Measurements from ENCODE around the gene OR2A7.
"Not testable (repeated sequence)": the region's sequence is repeated elsewhere in the genome, so short reads cannot be mapped to it uniquely, and the experiment has no call there.

The OR2A7 gene

GRCh38 chr7:144264692-144265091, at the start of gene OR2A7:
OR2A7 (minus strand) TSS chr7:144264792; CDS start chr7:144259628, 5,164 bp downstream.
- DNase-seq = peak; percentile 7

GRCh38 chr7:144311872-144312469, 47.4 kb upstream of the OR2A7 start, which contains the start of gene OR2A1:
OR2A1 (plus strand) TSS chr7:144312419; CDS start chr7:144318125, 5,706 bp downstream.
- DNase-seq = not testable (repeated sequence)

- not testable (repeated sequence) for DNase-seq
Observed at GRCh38 chr7:144311218-144311617, 46.6 kb upstream of the OR2A7 start.

- not testable (repeated sequence) for DNase-seq
Observed at GRCh38 chr7:144309702-144310101, 45.1 kb upstream of the OR2A7 start.

GRCh38 chr7:144305156-144305555, 40.6 kb upstream of the OR2A7 start:
- DNase-seq = not testable (repeated sequence)

- not testable (repeated sequence) for DNase-seq
Observed at GRCh38 chr7:144303607-144304006, 39.0 kb upstream of the OR2A7 start.

GRCh38 chr7:144302578-144303303, 38.1 kb upstream of the OR2A7 start:
- not testable (repeated sequence) for DNase-seq

- not testable (repeated sequence) for DNase-seq
Observed at GRCh38 chr7:144293794-144294499, 29.4 kb upstream of the OR2A7 start.

GRCh38 chr7:144292384-144293161, 28.0 kb upstream of the OR2A7 start:
- not testable (repeated sequence) for DNase-seq

GRCh38 chr7:144291607-144292006, 27.0 kb upstream of the OR2A7 start:
- DNase-seq = not testable (repeated sequence)

GRCh38 chr7:144287171-144287784, 22.7 kb upstream of the OR2A7 start:
- not testable (repeated sequence) for DNase-seq

- not testable (repeated sequence) for DNase-seq
Observed at GRCh38 chr7:144283716-144284115, 19.1 kb upstream of the OR2A7 start.

- DNase-seq = not testable (repeated sequence)
Observed at GRCh38 chr7:144282490-144282889, 17.9 kb upstream of the OR2A7 start.

- not testable (repeated sequence) for DNase-seq
Observed at GRCh38 chr7:144281981-144282380, 17.4 kb upstream of the OR2A7 start.

- DNase-seq = not testable (repeated sequence)
Observed at GRCh38 chr7:144280010-144280409, 15.4 kb upstream of the OR2A7 start.

- not testable (repeated sequence) for DNase-seq
Observed at GRCh38 chr7:144275281-144275680, 10.7 kb upstream of the OR2A7 start.

GRCh38 chr7:144269188-144269587, 4.6 kb upstream of the OR2A7 start, which contains the start of gene CTAGE8:
CTAGE8 (minus strand) TSS chr7:144269288; CDS start chr7:144269250, 38 bp downstream.
- DNase-seq = not testable (repeated sequence)

- DNase-seq = not testable (repeated sequence)
Observed at GRCh38 chr7:144262128-144262527, 2.5 kb downstream of the OR2A7 start.

GRCh38 chr7:144259067-144259466, 5.5 kb downstream of the OR2A7 start:
- not testable (repeated sequence) for DNase-seq

- peak; percentile 1 for DNase-seq
Observed at GRCh38 chr7:144256112-144256511, 8.5 kb downstream of the OR2A7 start.

GRCh38 chr7:144255471-144255897, 9.1 kb downstream of the OR2A7 start:
- DNase-seq = peak; percentile 0

GRCh38 chr7:144252307-144252706, 12.3 kb downstream of the OR2A7 start:
- DNase-seq = not testable (repeated sequence)
